ENCODE data around the gene METAP2.
A peak's percentile ranks its signal among the peaks of the same experiment; 100 is the strongest.

Gene METAP2

GRCh38 chr12:95548539-95549391 is 74.8 kb downstream of the METAP2 start:
- peak; percentile 40 to 49 for DNase-seq (ENCODE audit: low read depth in 1 of 2, low spot score in 1 of 2)

GRCh38 chr12:95549392-95550084 is 75.6 kb downstream of the METAP2 start:
- DNase-seq (ENCODE audit: low read depth in 1 of 2, low spot score in 1 of 2), result no peak

- DNase-seq (ENCODE audit: low read depth in 1 of 2, low spot score in 1 of 2), result peak in 1 of 2 donors; percentile 8
Measured at GRCh38 chr12:95551305-95551704, 77.4 kb downstream of the METAP2 start, which contains the start of gene USP44. TSS of gene USP44 (minus strand) at chr12:95551476. CDS start at chr12:95534256, 17,220 bp downstream.

GRCh38 chr12:95551913-95552516 is 78.1 kb downstream of the METAP2 start:
- no peak for DNase-seq (ENCODE audit: low read depth in 1 of 2, low spot score in 1 of 2)

GRCh38 chr12:95553197-95553943 is 79.4 kb downstream of the METAP2 start:
- no peak for DNase-seq (ENCODE audit: low read depth in 1 of 2, low spot score in 1 of 2)

- DNase-seq (ENCODE audit: low read depth in 1 of 2, low spot score in 1 of 2), result no peak
Measured at GRCh38 chr12:95554532-95555071, 80.7 kb downstream of the METAP2 start.

GRCh38 chr12:95557625-95558024 is 83.7 kb downstream of the METAP2 start:
- no peak for DNase-seq (ENCODE audit: low read depth in 1 of 2, low spot score in 1 of 2)
